Osteoblast (primary cell): ENCODE measurements around the gene SYNGR3. TPM values are rescaled to one million over a fixed set of nuclear protein-coding genes. Genes with fewer than 3 reads are reported as not detected.

Experiments used
- DNase-seq: peaks from one replicate; pipeline ENCODE4 v3.0.0; 2011; ENCODE audit warnings: low spot score, mixed read lengths; ENCODE audit not compliant: insufficient read length; ENCODE audit errors: missing footprints
- H2AFZ ChIP-seq: 2 replicates; pipeline ENCODE4 v1.6.0; 2011; ENCODE audit warnings: mild to moderate bottlenecking, low read length
- H3K27ac ChIP-seq: 2 replicates; pipeline ENCODE4 v1.5.1; 2011; ENCODE audit warnings: mild to moderate bottlenecking, low read depth, low read length, moderate library complexity
- H3K27me3 ChIP-seq: 2 replicates; pipeline ENCODE4 v1.6.0; 2012; ENCODE audit warnings: mild to moderate bottlenecking, control low read depth, inconsistent platforms, low read length, moderate library complexity; ENCODE audit not compliant: insufficient read depth
- H3K36me3 ChIP-seq: 2 replicates; pipeline ENCODE4 v1.5.1; 2011; ENCODE audit warnings: mild to moderate bottlenecking, low read length, control low read depth, moderate library complexity; ENCODE audit not compliant: insufficient read depth
- H3K4me1 ChIP-seq: 2 replicates; pipeline ENCODE4 v1.5.1; 2011; ENCODE audit warnings: mild to moderate bottlenecking, low read length, control low read depth, moderate library complexity; ENCODE audit not compliant: insufficient read depth
- H3K4me2 ChIP-seq: 2 replicates; pipeline ENCODE4 v1.6.0; 2011; ENCODE audit warnings: mild to moderate bottlenecking, low read length; ENCODE audit not compliant: insufficient read depth
- H3K4me3 ChIP-seq: fragments of 200-600 bp; sonication (generic); 3 replicates; pipeline ENCODE4 v1.5.1; 2012; ENCODE audit warnings: mild to moderate bottlenecking, low read length, inconsistent platforms; ENCODE audit not compliant: insufficient read depth
- H3K79me2 ChIP-seq: 2 replicates; pipeline ENCODE4 v1.6.0; 2012; ENCODE audit warnings: mild to moderate bottlenecking, low read length, control low read depth, inconsistent platforms; ENCODE audit not compliant: insufficient read depth
- H3K9me3 ChIP-seq: 2 replicates; pipeline ENCODE4 v1.5.1; 2011; ENCODE audit warnings: low read depth, low read length, control low read depth
- H4K20me1 ChIP-seq: 2 replicates; pipeline ENCODE4 v1.6.0; 2012; ENCODE audit warnings: mild to moderate bottlenecking, low read length, control low read depth; ENCODE audit not compliant: insufficient read depth
- CTCF ChIP-seq: IDR thresholded peaks from 2 replicates; pipeline ENCODE4 v1.5.1; 2011; ENCODE audit warnings: mild to moderate bottlenecking, low read depth, low read length, moderate library complexity; ENCODE audit errors: extremely low read depth
- total RNA-seq: library from RNA; depleted of rRNA; stranded (reverse); fragments of >200 nt; gene quantifications from 2 replicates; pipeline ENCODE4 v1.2.3, GENCODE V29; 2012

The SYNGR3 gene
- total RNA-seq, 1 donor: under 0.01 TPM

DNA sequence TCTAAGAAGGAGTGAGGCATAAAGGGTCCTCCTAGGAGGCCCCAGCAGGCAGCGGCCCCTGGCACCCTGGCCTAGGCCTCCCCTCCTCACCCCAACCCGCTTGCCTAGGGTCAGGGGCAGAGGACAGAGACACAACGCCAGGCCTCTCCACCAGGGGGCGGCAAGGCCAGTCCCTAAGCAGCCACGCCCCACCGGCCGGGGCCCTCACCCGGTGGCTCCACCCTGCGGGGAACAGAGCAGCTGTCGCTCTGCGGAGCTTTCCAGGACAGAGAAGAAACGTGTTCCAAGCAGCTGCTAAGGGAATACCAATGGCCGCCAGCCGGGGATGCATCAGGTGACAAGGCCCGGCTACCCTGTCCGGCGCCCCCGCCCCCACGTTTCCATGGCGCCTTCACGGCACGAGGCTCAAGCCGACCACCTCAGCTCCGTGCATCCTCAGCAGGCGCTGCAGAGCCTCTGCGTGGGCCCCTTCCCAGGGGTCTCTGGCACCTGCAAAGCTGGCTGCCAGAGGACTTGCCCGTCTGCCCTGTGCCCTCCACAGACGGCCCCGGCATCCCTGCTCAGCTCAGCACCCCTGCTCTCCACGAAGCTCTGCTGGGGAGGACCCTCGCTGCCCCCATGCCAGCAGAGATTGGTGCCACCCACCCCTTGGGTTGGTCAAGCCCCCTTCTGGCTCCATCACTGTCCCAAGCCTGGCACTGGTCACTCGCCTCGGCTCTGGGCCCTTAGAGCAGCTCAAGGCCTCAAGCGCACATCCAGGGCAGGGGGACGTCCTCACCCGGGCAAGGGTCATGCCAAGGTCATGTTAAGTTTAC lies 14.3 kb downstream of the SYNGR3 start:
- H2AFZ ChIP-seq: no peak overlapping the region
- peak overlapping the region; percentile 57 for H3K4me2 ChIP-seq
- peaks cover 42% of the 10 kb centered on the region for H3K36me3 ChIP-seq
- peaks cover 24% of the 10 kb centered on the region for H3K4me1 ChIP-seq
- H3K4me3 ChIP-seq: no peak overlapping the region
- peak; percentile 100 for DNase-seq
- no peaks in the 10 kb centered on the region for H3K9me3 ChIP-seq
- TF ChIP-seq CTCF: peak; percentile 87
- peaks cover 70% of the 10 kb centered on the region for H4K20me1 ChIP-seq
- peaks cover 80% of the 10 kb centered on the region for H3K79me2 ChIP-seq
- no peaks in the 10 kb centered on the region for H3K27me3 ChIP-seq
- no peak overlapping the region for H3K27ac ChIP-seq

- Histone ChIP-seq H3K9me3 (no peaks in the 10 kb centered on the region), H3K36me3 (peaks cover 33% of the 10 kb centered on the region), H3K79me2 (peaks cover 87% of the 10 kb centered on the region), H3K4me2 (no peak overlapping the region), H3K27me3 (no peaks in the 10 kb centered on the region), H4K20me1 (peaks cover 71% of the 10 kb centered on the region), H3K4me1 (peaks cover 25% of the 10 kb centered on the region), H3K4me3 (no peak overlapping the region), H3K27ac (no peak overlapping the region), H2AFZ (no peak overlapping the region)
- no peak for DNase-seq
- no peak for TF ChIP-seq CTCF
These were observed 15.2 kb downstream of the SYNGR3 start for GRCh38 chr16:2004795-2005517.

DNA sequence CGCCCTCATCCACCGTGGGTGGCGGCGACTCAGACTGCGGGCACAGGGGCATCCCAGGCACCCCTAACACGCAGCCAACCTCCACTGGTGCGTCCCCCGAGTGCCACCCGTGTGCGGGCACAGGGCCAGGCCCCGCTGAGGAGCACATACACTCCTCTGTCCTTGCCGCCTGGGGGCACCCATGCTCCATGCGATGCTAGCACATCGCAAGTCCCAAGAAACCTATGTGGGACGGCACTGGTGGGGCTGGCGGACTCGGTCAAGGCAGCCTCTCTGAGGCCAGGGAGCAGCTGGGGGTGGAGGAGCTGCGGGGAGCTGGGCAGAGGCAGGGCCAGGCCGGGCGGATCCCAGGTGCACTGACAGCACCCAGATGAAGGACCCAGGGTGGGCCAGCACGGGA lies 15.9 kb downstream of the SYNGR3 start:
- H3K9me3 ChIP-seq: no peaks in the 10 kb centered on the region
- H3K4me2 ChIP-seq: no peak overlapping the region
- DNase-seq: no peak
- no peaks in the 10 kb centered on the region for H3K27me3 ChIP-seq
- peaks cover 94% of the 10 kb centered on the region for H3K79me2 ChIP-seq
- no peak for TF ChIP-seq CTCF
- peaks cover 31% of the 10 kb centered on the region for H3K4me1 ChIP-seq
- no peak overlapping the region for H3K4me3 ChIP-seq
- no peak overlapping the region for H3K27ac ChIP-seq
- H4K20me1 ChIP-seq: peaks cover 71% of the 10 kb centered on the region
- H3K36me3 ChIP-seq: peaks cover 28% of the 10 kb centered on the region
- H2AFZ ChIP-seq: no peak overlapping the region

DNA sequence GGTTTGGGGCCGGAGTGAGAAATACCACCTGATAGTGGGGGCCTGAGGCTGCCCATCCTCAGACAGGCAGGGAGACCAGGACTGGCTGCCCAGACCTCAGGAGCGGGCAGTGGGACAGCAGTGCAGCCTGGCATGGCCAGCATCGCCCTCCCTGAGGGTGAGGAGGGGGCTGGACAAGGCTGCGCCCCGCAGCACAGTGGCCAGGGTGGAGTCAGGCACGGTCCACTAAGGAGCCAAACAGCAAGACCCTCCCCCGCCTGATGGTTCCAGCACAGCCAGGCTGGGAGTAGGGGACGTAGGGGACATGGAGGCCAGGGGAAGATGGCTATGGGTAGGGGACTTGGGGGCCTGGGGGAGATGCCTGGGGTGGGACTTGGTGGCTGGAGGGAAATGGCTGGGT lies 16.5 kb downstream of the SYNGR3 start:
- TF ChIP-seq CTCF: no peak
- Histone ChIP-seq H4K20me1 (peaks cover 71% of the 10 kb centered on the region), H3K79me2 (peaks cover 91% of the 10 kb centered on the region), H2AFZ (no peak overlapping the region), H3K27ac (no peak overlapping the region), H3K4me3 (no peak overlapping the region), H3K4me1 (peaks cover 32% of the 10 kb centered on the region), H3K36me3 (peaks cover 22% of the 10 kb centered on the region), H3K4me2 (no peak overlapping the region), H3K27me3 (no peaks in the 10 kb centered on the region), H3K9me3 (no peaks in the 10 kb centered on the region)
- DNase-seq: no peak
